Upper lobe of right lung (tissue), 1 donor: Measurements from ENCODE around the gene STOM. TPM values are rescaled to one million over a fixed set of nuclear protein-coding genes. Genes with fewer than 3 reads are reported as not detected.

ENCODE experiments used
- ATAC-seq: fragments of 200-7000 bp; cut with Tn5 transposase; one replicate; pipeline ENCODE4 v1.9.1; 2020; ENCODE audit warnings: mild to moderate bottlenecking, moderate library complexity
- DNase-seq: peaks from one replicate; pipeline ENCODE4 v3.0.0-alpha.2; 2020
- H3K27ac ChIP-seq: fragments of 200-600 bp; one replicate; pipeline ENCODE4 v1.8.0; 2022
- H3K27me3 ChIP-seq: fragments of 200-600 bp; one replicate; pipeline ENCODE4 v1.8.0; 2022; ENCODE audit warnings: mild to moderate bottlenecking
- H3K36me3 ChIP-seq: fragments of 200-600 bp; one replicate; pipeline ENCODE4 v1.8.0; 2022
- H3K4me1 ChIP-seq: fragments of 200-600 bp; one replicate; pipeline ENCODE4 v1.8.0; 2022
- H3K4me3 ChIP-seq: fragments of 200-600 bp; one replicate; pipeline ENCODE4 v1.8.0; 2022; ENCODE audit warnings: mild to moderate bottlenecking
- H3K9me3 ChIP-seq: fragments of 200-600 bp; one replicate; pipeline ENCODE4 v1.8.0; 2022
- intact Hi-C: fragments of 100-400 bp; cut with DNase I; formaldehyde crosslinking; loops from one replicate; pipeline ENCODE4 v1.11.0; 2022
- total RNA-seq: library from RNA; stranded (reverse); fragmentation: NEBNext Ultra II Directional; extraction: Animal tissue kit (Norgen Biotek cat#: 25700); gene quantifications from one replicate; pipeline ENCODE4 v1.2.1, GENCODE V29; 2021
- TF ChIP-seq, protein P1 (sequence below): fragments of 200-600 bp; IDR thresholded peaks from one replicate; pipeline ENCODE4 v1.8.0; 2022; ENCODE audit warnings: antibody characterized with exemption
- donor health status: DM: no; HTN: yes; CAD: no; lungs with severe emphysema.

Gene STOM
- total RNA-seq, 1 donor from 2014 or later: 595 TPM

DNA sequence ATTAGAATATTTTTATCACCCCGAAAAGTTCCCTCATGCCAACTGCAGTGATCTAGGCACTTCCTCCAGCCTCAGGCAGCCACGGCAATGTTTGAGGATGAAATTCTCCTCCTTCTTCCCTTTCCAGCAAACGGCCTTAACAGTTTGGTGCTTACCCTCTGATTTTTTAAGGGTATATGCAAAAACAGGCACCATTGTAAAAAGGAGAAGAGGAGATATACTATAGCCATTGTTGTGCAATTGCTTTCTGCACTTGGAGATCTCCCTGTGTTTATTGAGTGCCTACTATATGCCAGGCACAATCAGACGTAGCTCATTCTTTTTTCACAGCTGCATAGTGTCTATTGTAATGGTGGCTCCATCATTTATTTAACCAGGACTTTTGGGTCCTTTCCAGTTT, 72.7 kb downstream of the STOM start:
- H3K9me3 ChIP-seq: no peaks in the 10 kb centered on the region
- peaks cover 72% of the 10 kb centered on the region for H3K4me1 ChIP-seq
- TF ChIP-seq, protein P1, sequence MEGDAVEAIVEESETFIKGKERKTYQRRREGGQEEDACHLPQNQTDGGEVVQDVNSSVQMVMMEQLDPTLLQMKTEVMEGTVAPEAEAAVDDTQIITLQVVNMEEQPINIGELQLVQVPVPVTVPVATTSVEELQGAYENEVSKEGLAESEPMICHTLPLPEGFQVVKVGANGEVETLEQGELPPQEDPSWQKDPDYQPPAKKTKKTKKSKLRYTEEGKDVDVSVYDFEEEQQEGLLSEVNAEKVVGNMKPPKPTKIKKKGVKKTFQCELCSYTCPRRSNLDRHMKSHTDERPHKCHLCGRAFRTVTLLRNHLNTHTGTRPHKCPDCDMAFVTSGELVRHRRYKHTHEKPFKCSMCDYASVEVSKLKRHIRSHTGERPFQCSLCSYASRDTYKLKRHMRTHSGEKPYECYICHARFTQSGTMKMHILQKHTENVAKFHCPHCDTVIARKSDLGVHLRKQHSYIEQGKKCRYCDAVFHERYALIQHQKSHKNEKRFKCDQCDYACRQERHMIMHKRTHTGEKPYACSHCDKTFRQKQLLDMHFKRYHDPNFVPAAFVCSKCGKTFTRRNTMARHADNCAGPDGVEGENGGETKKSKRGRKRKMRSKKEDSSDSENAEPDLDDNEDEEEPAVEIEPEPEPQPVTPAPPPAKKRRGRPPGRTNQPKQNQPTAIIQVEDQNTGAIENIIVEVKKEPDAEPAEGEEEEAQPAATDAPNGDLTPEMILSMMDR: no peak
- peak overlapping the region; percentile 86 for H3K27ac ChIP-seq
- ATAC-seq: no peak
- H3K27me3 ChIP-seq: no peaks in the 10 kb centered on the region
- no peak for DNase-seq
- intact Hi-C loops: no loop called here
- H3K4me3 ChIP-seq: no peak overlapping the region
- peaks cover 14% of the 10 kb centered on the region for H3K36me3 ChIP-seq

GRCh38 chr9:121296213-121297127, 73.6 kb downstream of the STOM start:
- H3K27ac ChIP-seq: peak overlapping the region; percentile 86
- no peak overlapping the region for H3K4me3 ChIP-seq
- ATAC-seq (no peak), DNase-seq (no peak)
- no peaks in the 10 kb centered on the region for H3K27me3 ChIP-seq
- H3K9me3 ChIP-seq: no peaks in the 10 kb centered on the region
- intact Hi-C loops: no loop called here
- peaks cover 5% of the 10 kb centered on the region for H3K36me3 ChIP-seq
- peaks cover 67% of the 10 kb centered on the region for H3K4me1 ChIP-seq
- TF ChIP-seq, protein P1: no peak

- ATAC-seq (no peak), DNase-seq (no peak)
- peaks cover 5% of the 10 kb centered on the region for H3K36me3 ChIP-seq
- no peaks in the 10 kb centered on the region for H3K27me3 ChIP-seq
- H3K4me1 ChIP-seq: peaks cover 61% of the 10 kb centered on the region
- TF ChIP-seq, protein P1: no peak
- H3K4me3 ChIP-seq: no peak overlapping the region
- no peaks in the 10 kb centered on the region for H3K9me3 ChIP-seq
- intact Hi-C loops: no loop called here
- H3K27ac ChIP-seq: peak overlapping the region; percentile 86
Observed at GRCh38 chr9:121295662-121296191, 74.3 kb downstream of the STOM start.

DNA sequence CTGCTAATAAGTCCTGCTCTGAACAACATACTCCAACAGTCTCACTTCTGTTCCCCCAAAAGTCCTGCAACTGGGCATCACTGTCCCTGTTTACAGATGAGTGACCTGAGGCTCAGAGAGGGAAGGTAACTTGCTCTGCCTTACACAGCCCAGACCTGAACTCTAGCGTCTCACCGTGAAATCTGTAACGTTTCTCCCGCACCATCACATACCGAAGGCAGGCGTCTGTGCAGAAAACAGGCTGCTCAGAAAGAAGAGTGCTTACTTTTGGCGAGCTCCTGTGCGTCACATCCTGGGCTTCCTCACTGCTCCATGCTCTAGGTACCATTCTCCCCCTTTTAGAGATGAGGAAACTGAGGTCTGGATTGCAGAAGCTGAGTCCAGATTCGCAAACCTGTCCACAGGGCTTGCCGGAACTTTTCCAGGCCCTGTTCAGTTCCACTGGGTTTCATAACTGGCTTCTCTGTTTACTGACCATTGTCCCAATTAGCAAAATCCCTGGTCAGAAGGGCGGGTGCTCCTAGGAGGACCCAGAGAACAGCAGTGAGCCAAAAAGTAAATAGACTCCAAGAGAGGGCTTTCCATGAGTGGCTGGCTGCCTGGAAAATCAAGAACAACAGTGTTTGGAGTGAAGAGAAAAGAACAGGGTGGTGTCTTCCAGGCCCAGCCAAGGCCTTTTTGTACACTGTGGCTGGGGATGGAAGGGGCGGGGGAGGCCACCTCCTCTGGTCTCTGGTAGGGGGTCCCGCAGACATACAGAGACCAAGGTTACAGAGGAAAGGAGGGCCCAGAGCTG, 75.0 kb downstream of the STOM start:
- Histone ChIP-seq H3K4me1 (peaks cover 59% of the 10 kb centered on the region), H3K27me3 (no peaks in the 10 kb centered on the region), H3K9me3 (no peaks in the 10 kb centered on the region), H3K4me3 (no peak overlapping the region), H3K27ac (peak overlapping the region; percentile 86), H3K36me3 (peaks cover 5% of the 10 kb centered on the region)
- intact Hi-C loops: no loop called here
- DNase-seq (no peak), ATAC-seq (peak; percentile 54)
- TF ChIP-seq, protein P1: no peak

GRCh38 chr9:121294151-121294743, 75.8 kb downstream of the STOM start:
- H3K4me1 ChIP-seq: peaks cover 63% of the 10 kb centered on the region
- ATAC-seq: no peak
- H3K36me3 ChIP-seq: peaks cover 5% of the 10 kb centered on the region
- H3K4me3 ChIP-seq: no peak overlapping the region
- intact Hi-C loops: no loop called here
- H3K27me3 ChIP-seq: no peaks in the 10 kb centered on the region
- H3K9me3 ChIP-seq: no peaks in the 10 kb centered on the region
- TF ChIP-seq, protein P1: no peak
- DNase-seq: no peak
- peak overlapping the region; percentile 86 for H3K27ac ChIP-seq
